ENCODE measurements around the gene TTI1. TPM values are rescaled to one million over a fixed set of nuclear protein-coding genes. Genes with fewer than 3 reads are reported as not detected.
A peak's percentile ranks its signal among the peaks of the same experiment; 100 is the strongest.

The TTI1 gene
- total and polyA plus RNA-seq, 9 of the 15 experiments (the other 6 are each of a cell fraction or from before 2014, with no cell fraction given): 9.8 to 55.1 (median 39.4) TPM

- peak; percentile 55 for TF ChIP-seq JUND (IDR thresholded peaks at IDR 0.05; ENCODE audit: borderline replicate concordance, low read depth, low read length)
- peak; percentile 42; the same call in 2 of the 3 replicates for TF ChIP-seq JUND (tag; IDR thresholded peaks at IDR 0.05; ENCODE audit: borderline replicate concordance, low read depth, low read length)
- TF ChIP-seq MLLT1 (IDR thresholded peaks at IDR 0.05): peak in 1 of 2 experiments; percentile 68; a peak in 1 of 4 replicates
- TF ChIP-seq CREB1 (IDR thresholded peaks at IDR 0.05): peak; percentile 96
- TF ChIP-seq CREB1 (CRISPR knock-in tag; IDR thresholded peaks at IDR 0.05): peak; percentile 99
- TF ChIP-seq RBM22 (IDR thresholded peaks at IDR 0.05; ENCODE audit: low read depth, low read length, poor library complexity, severe bottlenecking): peak; percentile 36
- no peak for TF ChIP-seq CREBBP (IDR thresholded peaks at IDR 0.05; ENCODE audit: low read depth, low read length)
- peak; percentile 97 for TF ChIP-seq EP400 (IDR thresholded peaks at IDR 0.05)
- peak; percentile 86 for TF ChIP-seq FIP1L1 (IDR thresholded peaks at IDR 0.05; ENCODE audit: low read depth, low read length, poor library complexity, severe bottlenecking)
- peak; percentile 49; the same call in 1 of the 2 replicates for TF ChIP-seq ZBTB7A (IDR thresholded peaks at IDR 0.05; ENCODE audit: borderline replicate concordance, control insufficient read depth, low read depth, low read length)
- TF ChIP-seq FOXM1 (IDR thresholded peaks at IDR 0.05; ENCODE audit: low read depth): no peak
- peak; percentile 46; the same call in 1 of the 2 replicates for TF ChIP-seq FOXM1 (CRISPR knock-in tag; IDR thresholded peaks at IDR 0.05; ENCODE audit: low read depth)
- TF ChIP-seq TFAP4 (CRISPR knock-in tag; IDR thresholded peaks at IDR 0.05; ENCODE audit: borderline replicate concordance): peak; percentile 86
- no peak for TF ChIP-seq PHF21A (IDR thresholded peaks at IDR 0.05; ENCODE audit: borderline replicate concordance, low read depth)
- no peak for TF ChIP-seq ELK3 (CRISPR knock-in tag; IDR thresholded peaks at IDR 0.05)
- TF ChIP-seq ZC3H8 (IDR thresholded peaks at IDR 0.05): no peak
- peak; percentile 45 to 64; a peak in 2 of 4 replicates for TF ChIP-seq SIX5 (IDR thresholded peaks at IDR 0.05; ENCODE audit: borderline replicate concordance in 1 of 2, insufficient read depth in 1 of 2, low read depth in 1 of 2, low read length in 2 of 2)
- no peak for TF ChIP-seq TSHZ1 (CRISPR knock-in tag; IDR thresholded peaks at IDR 0.05)
- TF ChIP-seq ZNF263 (CRISPR knock-in tag; IDR thresholded peaks at IDR 0.05; ENCODE audit: borderline replicate concordance): 0 out of 2 replicates have a peak, but pooled peaks have one; percentile 59
- no peak for TF ChIP-seq ERF (CRISPR knock-in tag; IDR thresholded peaks at IDR 0.05)
- TF ChIP-seq SMAD3 (CRISPR knock-in tag; conservative IDR thresholded peaks at IDR 0.05): no peak
These were observed at the start of gene TTI1, which contains the start of gene RPRD1B (continued) for GRCh38 chr20:38033330-38034107.
